ENCODE results near the gene ASIP. TPM values are rescaled to one million over a fixed set of nuclear protein-coding genes. Genes with fewer than 3 reads are reported as not detected.

The ASIP gene
- polyA plus RNA-seq, 3 donors = 0.40 TPM; not detected in 2

DNA sequence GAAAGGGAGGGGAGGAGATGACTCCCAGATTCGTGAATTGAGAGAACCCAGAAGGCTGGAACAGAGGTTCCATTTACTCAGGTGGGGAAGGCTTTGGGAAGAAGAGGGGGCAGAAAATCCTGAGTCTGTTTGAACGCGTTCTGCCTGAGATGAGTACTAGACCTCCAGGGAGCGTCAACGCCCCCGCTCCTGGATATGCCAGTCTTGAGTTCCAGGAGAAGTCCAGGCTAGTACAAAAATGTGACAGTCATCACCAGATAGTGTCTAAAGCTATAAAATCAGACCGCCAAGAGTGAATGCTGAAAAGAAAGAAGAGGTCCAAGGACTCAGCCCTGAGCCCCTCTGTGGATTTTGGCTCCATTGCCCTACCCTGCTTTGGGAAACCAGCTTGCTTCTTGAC, 53.3 kb downstream of the ASIP start:
- Histone ChIP-seq H2AFZ (ENCODE audit: insufficient read depth, low read depth, low read length, poor library complexity, severe bottlenecking) (no peak overlapping the region), H3K27me3 (ENCODE audit: control insufficient read depth in 2 of 2, insufficient read depth in 2 of 2, low read length in 2 of 2) (no peaks in the 10 kb centered on the region), H3K9ac (ENCODE audit: insufficient read depth, low read length, poor library complexity, severe bottlenecking) (no peak overlapping the region), H3K36me3 (replicated peaks in 1 of 2; ENCODE audit: control insufficient read depth in 1 of 2, insufficient read depth in 2 of 2, low read length in 2 of 2) (peaks cover 26 to 48% of the 10 kb centered on the region in 2 donors), H3K27ac (ENCODE audit: low read depth in 1 of 2, low read length in 2 of 2) (no peak overlapping the region), H3K9me3 (replicated peaks in 1 of 2; ENCODE audit: control insufficient read depth in 1 of 2, insufficient read depth in 1 of 2, low read length in 2 of 2) (no peaks in the 10 kb centered on the region), H3K79me2 (ENCODE audit: insufficient read depth, low read length) (peaks cover 30% of the 10 kb centered on the region), H3K4me3 (replicated peaks in 1 of 3; ENCODE audit: low read depth in 2 of 3, low read length in 3 of 3) (no peak overlapping the region), H3K4me2 (replicated peaks; ENCODE audit: extremely low read depth, low read length, poor library complexity, severe bottlenecking) (no peak overlapping the region), H4K20me1 (ENCODE audit: insufficient read depth, low read length) (peaks cover 2% of the 10 kb centered on the region), H3K4me1 (ENCODE audit: control insufficient read depth in 1 of 2, insufficient read depth in 2 of 2, low read length in 2 of 2) (peaks cover 14 to 17% of the 10 kb centered on the region in 2 donors)
- Mint-ChIP-seq H3K9me3 (peaks cover 0 to 4% (median 0%) of the 10 kb centered on the region in 7 donors), H3K4me3 (no peak overlapping the region), H3K36me3 (peaks cover 37 to 54% of the 10 kb centered on the region in 2 donors), H3K4me1 (peaks cover 11% of the 10 kb centered on the region), H3K27ac (peak overlapping the region in 1 of 7 donors; percentile 58), H3K27me3 (ENCODE audit: low read depth in 3 of 3) (peaks cover 0 to 7% (median 0%) of the 10 kb centered on the region in 3 donors)
- DNase-seq = no peak
- intact Hi-C loops (cut with micrococcal nuclease) = no loop called here
- WGBS (ENCODE audit: insufficient coverage) = 97% methylated on average over 7 of the region's 7 CpGs
- TF ChIP-seq, protein P1, sequence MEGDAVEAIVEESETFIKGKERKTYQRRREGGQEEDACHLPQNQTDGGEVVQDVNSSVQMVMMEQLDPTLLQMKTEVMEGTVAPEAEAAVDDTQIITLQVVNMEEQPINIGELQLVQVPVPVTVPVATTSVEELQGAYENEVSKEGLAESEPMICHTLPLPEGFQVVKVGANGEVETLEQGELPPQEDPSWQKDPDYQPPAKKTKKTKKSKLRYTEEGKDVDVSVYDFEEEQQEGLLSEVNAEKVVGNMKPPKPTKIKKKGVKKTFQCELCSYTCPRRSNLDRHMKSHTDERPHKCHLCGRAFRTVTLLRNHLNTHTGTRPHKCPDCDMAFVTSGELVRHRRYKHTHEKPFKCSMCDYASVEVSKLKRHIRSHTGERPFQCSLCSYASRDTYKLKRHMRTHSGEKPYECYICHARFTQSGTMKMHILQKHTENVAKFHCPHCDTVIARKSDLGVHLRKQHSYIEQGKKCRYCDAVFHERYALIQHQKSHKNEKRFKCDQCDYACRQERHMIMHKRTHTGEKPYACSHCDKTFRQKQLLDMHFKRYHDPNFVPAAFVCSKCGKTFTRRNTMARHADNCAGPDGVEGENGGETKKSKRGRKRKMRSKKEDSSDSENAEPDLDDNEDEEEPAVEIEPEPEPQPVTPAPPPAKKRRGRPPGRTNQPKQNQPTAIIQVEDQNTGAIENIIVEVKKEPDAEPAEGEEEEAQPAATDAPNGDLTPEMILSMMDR (IDR thresholded peaks at IDR 0.05) = no peak

DNA sequence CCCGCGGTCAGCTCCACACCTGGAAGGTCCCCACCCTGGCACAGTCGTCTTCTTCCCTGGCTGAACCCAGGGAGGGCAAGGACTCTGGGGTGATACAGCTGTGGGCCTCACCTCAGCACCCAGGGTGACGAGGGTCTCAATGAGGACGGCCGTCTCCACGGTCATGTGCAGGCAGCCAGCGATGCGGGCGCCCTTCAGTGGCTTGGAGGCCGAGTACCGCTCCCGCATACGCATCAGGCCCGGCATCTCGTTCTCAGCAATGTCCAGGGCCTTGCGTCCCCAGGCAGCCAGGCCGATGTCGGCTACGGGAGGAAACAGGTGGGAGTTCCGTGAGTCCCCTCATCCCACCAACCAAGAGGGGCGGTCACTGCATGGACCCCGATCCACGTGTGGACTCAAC, 54.1 kb downstream of the ASIP start:
- Mint-ChIP-seq H3K9me3 (peaks cover 0 to 4% (median 0%) of the 10 kb centered on the region in 7 donors), H3K27me3 (ENCODE audit: low read depth in 3 of 3) (peaks cover 0 to 7% (median 0%) of the 10 kb centered on the region in 3 donors), H3K27ac (no peak overlapping the region), H3K4me1 (peaks cover 11% of the 10 kb centered on the region), H3K36me3 (peaks cover 30 to 48% of the 10 kb centered on the region in 2 donors), H3K4me3 (no peak overlapping the region)
- no peak overlapping the region for H2AFZ ChIP-seq (ENCODE audit: insufficient read depth, low read depth, low read length, poor library complexity, severe bottlenecking)
- H3K36me3 ChIP-seq (replicated peaks in 1 of 2; ENCODE audit: control insufficient read depth in 1 of 2, insufficient read depth in 2 of 2, low read length in 2 of 2) = peaks cover 20 to 41% of the 10 kb centered on the region in 2 donors
- 96% methylated on average over 22 of the region's 24 CpGs for WGBS (ENCODE audit: insufficient coverage)
- no peak overlapping the region for H3K4me2 ChIP-seq (replicated peaks; ENCODE audit: extremely low read depth, low read length, poor library complexity, severe bottlenecking)
- H3K27me3 ChIP-seq (ENCODE audit: control insufficient read depth in 2 of 2, insufficient read depth in 2 of 2, low read length in 2 of 2) = no peaks in the 10 kb centered on the region
- H3K9ac ChIP-seq (ENCODE audit: insufficient read depth, low read length, poor library complexity, severe bottlenecking) = no peak overlapping the region
- intact Hi-C loops (cut with micrococcal nuclease) = no loop called here
- DNase-seq = no peak
- TF ChIP-seq, protein P1 (IDR thresholded peaks at IDR 0.05) = no peak
- H3K9me3 ChIP-seq (replicated peaks in 1 of 2; ENCODE audit: control insufficient read depth in 1 of 2, insufficient read depth in 1 of 2, low read length in 2 of 2) = no peaks in the 10 kb centered on the region
- peaks cover 4% of the 10 kb centered on the region for H4K20me1 ChIP-seq (ENCODE audit: insufficient read depth, low read length)
- H3K4me1 ChIP-seq (ENCODE audit: control insufficient read depth in 1 of 2, insufficient read depth in 2 of 2, low read length in 2 of 2) = peaks cover 21 to 24% of the 10 kb centered on the region in 2 donors
- H3K79me2 ChIP-seq (ENCODE audit: insufficient read depth, low read length) = peaks cover 33% of the 10 kb centered on the region
- H3K27ac ChIP-seq (ENCODE audit: low read depth in 1 of 2, low read length in 2 of 2) = no peak overlapping the region
- H3K4me3 ChIP-seq (replicated peaks in 1 of 3; ENCODE audit: low read depth in 2 of 3, low read length in 3 of 3) = no peak overlapping the region

All from CD14-positive monocyte (primary cell).